Adrenal gland (tissue), 12 donors: Measurements from ENCODE around the gene MAP1B. TPM values are rescaled to one million over a fixed set of nuclear protein-coding genes. Genes with fewer than 3 reads are reported as not detected.

Experiments used
- DNase-seq, 7 donors: peaks; one replicate each; pipeline ENCODE4 v3.0.0-alpha.2; 2019 to 2020
- H3K27ac ChIP-seq, 5 donors: fragments of 200-600 bp; sonication (generic) in 4 of 5; 1 replicate in 3 of 5; 2 replicates in 2 of 5; pipeline versions ENCODE4 v1.5.1 to v1.8.0; 2016 to 2020; ENCODE audit warnings: mild to moderate bottlenecking in 1 of 5
- H3K27me3 ChIP-seq: fragments of 200-600 bp; 2 replicates; pipeline ENCODE4 v1.8.0; 2021
- H3K36me3 ChIP-seq, 2 donors: fragments of 200-600 bp; replicated peaks in 1 of 2; 1 replicate in 1 of 2; 2 replicates in 1 of 2; pipeline versions ENCODE4 v1.5.1 to v1.8.0; 2018 to 2022
- H3K4me1 ChIP-seq, 2 donors: fragments of 200-600 bp; replicated peaks in 1 of 2; 1 replicate in 1 of 2; 2 replicates in 1 of 2; pipeline versions ENCODE4 v1.5.1 to v1.8.0; 2018 to 2021
- H3K4me3 ChIP-seq, 4 donors: fragments of 200-600 bp; sonication (generic) in 3 of 4; one replicate each; pipeline ENCODE4 v1.5.1; 2016 to 2018
- H3K9me3 ChIP-seq, 3 donors: fragments of 200-600 bp; sonication (generic) in 1 of 3; replicated peaks in 1 of 3; 1 replicate in 2 of 3; 2 replicates in 1 of 3; pipeline versions ENCODE4 v1.5.1 to v1.8.0; 2016 to 2021
- POLR2A ChIP-seq, 2 donors: fragments of 450-650 bp; IDR thresholded peaks; one replicate each; pipeline ENCODE4 v1.6.1; 2017; ENCODE audit warnings: antibody characterized with exemption in 2 of 2, mild to moderate bottlenecking in 2 of 2, moderate library complexity in 1 of 2
- WGBS, 4 donors: extraction: QIAGEN DNeasy Blood & Tissue Kit in 2 of 4; methylation state at CpG; one replicate each; pipeline versions ENCODE4 v1.1.5 to v1.1.7; 2013 to 2017; 5-methylcytosine and 5-hydroxymethylcytosine counted together
- intact Hi-C, 2 donors: fragments of 100-400 bp; cut with DNase I; formaldehyde crosslinking; loops; one replicate each; pipeline versions ENCODE4 v1.14.1 to v1.15.0; 2022 to 2023
- polyA plus RNA-seq, 3 donors: library from polyadenylated mRNA; stranded (reverse); fragments of 200-250 nt in 2 of 3; fragments of 350-450 nt in 1 of 3; fragmentation: Illumina TruSeq in 1 of 3; extraction: RNeasy Lipid Tissue Mini Kit (QIAGEN cat#74804) in 1 of 3; gene quantifications; one replicate each; pipeline ENCODE4 v1.2.3, GENCODE V29; 2013 to 2014
- total RNA-seq, 9 donors: library from RNA; depleted of rRNA in 4 of 9; stranded (reverse); fragments of >200 nt in 4 of 9; fragments of 120-200 nt in 1 of 9; fragmentation: NEBNext Ultra II Directional in 1 of 9; extraction: Animal tissue kit (Norgen Biotek cat#: 25700) in 1 of 9; gene quantifications; one replicate each; pipeline versions ENCODE4 v1.1.0 to v1.2.4, GENCODE V29; 2013 to 2023
- TF ChIP-seq, protein P1 (sequence below), 6 experiments: fragments of 450-650 bp in 4 of 6; fragments of 200-600 bp in 2 of 6; sonication (generic) in 1 of 6; IDR thresholded peaks; 1 replicate in 5 of 6; 2 replicates in 1 of 6; pipeline versions ENCODE4 v1.5.1 to v1.8.0; 2016 to 2021; ENCODE audit warnings: antibody characterized with exemption in 6 of 6, mild to moderate bottlenecking in 2 of 6, moderate library complexity in 1 of 6
- donor health status: healthy with polysubstance abuse.
- donor health status: Bipolar disorder and iron deficiency.
- donor health status: DM: yes; HTN: yes; CAD: no.
- donor health status: DM: no; HTN: no; CAD: no.
- donor health status: DM: no; HTN: no; CAD: no.
- donor health status: DM: yes; HTN: yes; CAD: no.

MAP1B gene
- total and polyA plus RNA-seq, 12 donors = 11.5 to 258 (median 67.5) TPM

DNA sequence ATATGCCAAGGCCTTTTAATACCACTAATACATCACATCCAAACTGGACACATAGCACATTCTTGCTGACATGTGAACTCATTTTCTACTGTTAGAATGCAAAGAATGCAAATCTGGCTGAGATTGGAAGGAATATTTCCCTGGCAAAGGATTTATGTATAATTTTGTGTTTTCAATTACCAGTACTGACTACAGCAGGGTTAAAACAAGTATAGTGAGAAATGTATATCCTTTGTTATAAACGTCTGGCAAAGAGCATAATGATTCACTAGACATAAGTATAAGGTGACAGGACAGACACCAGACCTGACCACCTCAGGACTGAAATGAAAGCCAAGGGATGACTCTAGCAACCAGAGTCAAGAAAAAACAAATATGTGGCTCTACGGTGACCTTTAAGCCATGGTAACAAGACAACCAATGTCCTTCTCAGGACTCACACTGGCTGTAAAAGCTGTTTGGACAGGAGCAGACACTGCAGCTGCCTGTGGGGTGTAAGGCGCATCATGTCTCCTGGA, 117.7 kb downstream of the MAP1B start:
- WGBS, 4 donors = 67 to 88% (median 74%) methylated on average over 2 to 3 of the region's 3 CpGs
- H3K4me3 ChIP-seq = no peak overlapping the region
- H3K27ac ChIP-seq = peak overlapping the region in 1 of 5 donors; percentile 44
- no peak for DNase-seq
- peaks cover 0 to 9% of the 10 kb centered on the region in 2 donors for H3K4me1 ChIP-seq
- intact Hi-C loops = no loop called here
- no peaks in the 10 kb centered on the region for H3K9me3 ChIP-seq
- H3K27me3 ChIP-seq = no peaks in the 10 kb centered on the region
- H3K36me3 ChIP-seq = peaks cover 0 to 43% of the 10 kb centered on the region in 2 donors
- TF ChIP-seq, protein P1, sequence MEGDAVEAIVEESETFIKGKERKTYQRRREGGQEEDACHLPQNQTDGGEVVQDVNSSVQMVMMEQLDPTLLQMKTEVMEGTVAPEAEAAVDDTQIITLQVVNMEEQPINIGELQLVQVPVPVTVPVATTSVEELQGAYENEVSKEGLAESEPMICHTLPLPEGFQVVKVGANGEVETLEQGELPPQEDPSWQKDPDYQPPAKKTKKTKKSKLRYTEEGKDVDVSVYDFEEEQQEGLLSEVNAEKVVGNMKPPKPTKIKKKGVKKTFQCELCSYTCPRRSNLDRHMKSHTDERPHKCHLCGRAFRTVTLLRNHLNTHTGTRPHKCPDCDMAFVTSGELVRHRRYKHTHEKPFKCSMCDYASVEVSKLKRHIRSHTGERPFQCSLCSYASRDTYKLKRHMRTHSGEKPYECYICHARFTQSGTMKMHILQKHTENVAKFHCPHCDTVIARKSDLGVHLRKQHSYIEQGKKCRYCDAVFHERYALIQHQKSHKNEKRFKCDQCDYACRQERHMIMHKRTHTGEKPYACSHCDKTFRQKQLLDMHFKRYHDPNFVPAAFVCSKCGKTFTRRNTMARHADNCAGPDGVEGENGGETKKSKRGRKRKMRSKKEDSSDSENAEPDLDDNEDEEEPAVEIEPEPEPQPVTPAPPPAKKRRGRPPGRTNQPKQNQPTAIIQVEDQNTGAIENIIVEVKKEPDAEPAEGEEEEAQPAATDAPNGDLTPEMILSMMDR (IDR thresholded peaks at IDR 0.05) = no peak
- TF ChIP-seq POLR2A (IDR thresholded peaks at IDR 0.05) = no peak

GRCh38 chr5:72225741-72226140, 118.5 kb downstream of the MAP1B start:
- H3K4me3 ChIP-seq = no peak overlapping the region
- no peak for DNase-seq
- no peaks in the 10 kb centered on the region for H3K9me3 ChIP-seq
- peaks cover 0 to 9% of the 10 kb centered on the region in 2 donors for H3K4me1 ChIP-seq
- TF ChIP-seq POLR2A (IDR thresholded peaks at IDR 0.05) = no peak
- TF ChIP-seq, protein P1 (IDR thresholded peaks at IDR 0.05) = no peak
- intact Hi-C loops = no loop called here
- H3K27me3 ChIP-seq = no peaks in the 10 kb centered on the region
- H3K27ac ChIP-seq = no peak overlapping the region
- 94 to 97% (median 96%) methylated on average over 3 of the region's 3 CpGs for WGBS, 4 donors
- peaks cover 0 to 35% of the 10 kb centered on the region in 2 donors for H3K36me3 ChIP-seq

GRCh38 chr5:72226950-72227349, 119.7 kb downstream of the MAP1B start:
- Histone ChIP-seq H3K9me3 (no peaks in the 10 kb centered on the region), H3K27me3 (no peaks in the 10 kb centered on the region), H3K4me1 (peaks cover 0 to 9% of the 10 kb centered on the region in 2 donors), H3K4me3 (no peak overlapping the region), H3K36me3 (peaks cover 0 to 23% of the 10 kb centered on the region in 2 donors), H3K27ac (no peak overlapping the region)
- 64 to 91% (median 86%) methylated on average over 2 of the region's 2 CpGs for WGBS, 4 donors
- no peak for DNase-seq
- intact Hi-C loops = no loop called here
- TF ChIP-seq, protein P1 (IDR thresholded peaks at IDR 0.05) = no peak
- TF ChIP-seq POLR2A (IDR thresholded peaks at IDR 0.05) = no peak

DNA sequence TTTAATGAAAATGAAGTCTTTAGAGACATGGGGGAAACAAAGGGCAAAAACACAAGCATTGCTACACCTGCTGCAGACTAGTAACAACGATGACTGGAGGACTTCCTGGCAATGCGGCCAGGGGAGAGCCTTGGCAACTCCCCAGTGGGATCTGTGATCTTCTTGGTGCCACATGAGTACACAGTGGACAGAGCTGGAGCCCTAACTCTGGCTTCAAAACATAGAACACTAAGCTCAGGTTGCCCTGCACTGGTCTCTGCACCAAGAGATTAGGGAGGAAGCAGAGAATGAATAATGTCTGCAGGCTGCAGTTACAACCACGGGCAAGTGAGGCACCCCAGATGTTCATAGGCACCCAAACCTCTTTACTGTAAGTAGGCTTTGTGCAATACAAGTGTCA, 121.7 kb downstream of the MAP1B start:
- Histone ChIP-seq H3K4me1 (peaks cover 0 to 9% of the 10 kb centered on the region in 2 donors), H3K4me3 (no peak overlapping the region), H3K27ac (no peak overlapping the region), H3K9me3 (no peaks in the 10 kb centered on the region), H3K36me3 (peaks cover 0 to 16% of the 10 kb centered on the region in 2 donors), H3K27me3 (no peaks in the 10 kb centered on the region)
- WGBS, 4 donors = 85 to 95% (median 91%) methylated on average over 3 of the region's 3 CpGs
- no peak for TF ChIP-seq POLR2A (IDR thresholded peaks at IDR 0.05)
- TF ChIP-seq, protein P1 (IDR thresholded peaks at IDR 0.05) = no peak
- DNase-seq = no peak
- intact Hi-C loops = no loop called here
